ENCODE results near the gene ANKRD35.

- TF ChIP-seq, protein P1, sequence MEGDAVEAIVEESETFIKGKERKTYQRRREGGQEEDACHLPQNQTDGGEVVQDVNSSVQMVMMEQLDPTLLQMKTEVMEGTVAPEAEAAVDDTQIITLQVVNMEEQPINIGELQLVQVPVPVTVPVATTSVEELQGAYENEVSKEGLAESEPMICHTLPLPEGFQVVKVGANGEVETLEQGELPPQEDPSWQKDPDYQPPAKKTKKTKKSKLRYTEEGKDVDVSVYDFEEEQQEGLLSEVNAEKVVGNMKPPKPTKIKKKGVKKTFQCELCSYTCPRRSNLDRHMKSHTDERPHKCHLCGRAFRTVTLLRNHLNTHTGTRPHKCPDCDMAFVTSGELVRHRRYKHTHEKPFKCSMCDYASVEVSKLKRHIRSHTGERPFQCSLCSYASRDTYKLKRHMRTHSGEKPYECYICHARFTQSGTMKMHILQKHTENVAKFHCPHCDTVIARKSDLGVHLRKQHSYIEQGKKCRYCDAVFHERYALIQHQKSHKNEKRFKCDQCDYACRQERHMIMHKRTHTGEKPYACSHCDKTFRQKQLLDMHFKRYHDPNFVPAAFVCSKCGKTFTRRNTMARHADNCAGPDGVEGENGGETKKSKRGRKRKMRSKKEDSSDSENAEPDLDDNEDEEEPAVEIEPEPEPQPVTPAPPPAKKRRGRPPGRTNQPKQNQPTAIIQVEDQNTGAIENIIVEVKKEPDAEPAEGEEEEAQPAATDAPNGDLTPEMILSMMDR (IDR thresholded peaks at IDR 0.05; ENCODE audit: low read depth, low read length, poor library complexity, severe bottlenecking), result no peak
- no peak for TF ChIP-seq EZH2phosphoT487 (IDR thresholded peaks at IDR 0.05; ENCODE audit: borderline replicate concordance, low read length)
These were observed 42.4 kb upstream of the ANKRD35 start for GRCh38 chr1:145927916-145928643.
